Breast epithelium (tissue), 4 donors: ENCODE data around the gene BNIP3. TPM values are rescaled to one million over a fixed set of nuclear protein-coding genes. Genes with fewer than 3 reads are reported as not detected.

ENCODE experiments used
- DNase-seq, 2 donors: peaks; one replicate each; pipeline ENCODE4 v3.0.0-alpha.2; 2019; ENCODE audit warnings: low spot score in 2 of 2
- H3K27ac ChIP-seq, 2 donors: fragments of 200-600 bp; sonication (generic) in 1 of 2; one replicate each; pipeline ENCODE4 v1.5.1; 2016 to 2019; ENCODE audit warnings: mild to moderate bottlenecking in 1 of 2
- H3K27me3 ChIP-seq, 2 donors: fragments of 200-600 bp; sonication (generic) in 1 of 2; one replicate each; pipeline versions ENCODE4 v1.5.1 to v1.6.0; 2017 to 2019; ENCODE audit warnings: control low read depth in 1 of 2, mild to moderate bottlenecking in 1 of 2
- H3K36me3 ChIP-seq: fragments of 200-600 bp; one replicate; pipeline ENCODE4 v1.5.1; 2019
- H3K4me1 ChIP-seq, 2 donors: fragments of 200-600 bp; sonication (generic); one replicate each; pipeline ENCODE4 v1.5.1; 2016 to 2019; ENCODE audit warnings: control low read depth in 1 of 2
- H3K4me3 ChIP-seq, 3 donors: fragments of 200-600 bp; sonication (generic); 1 replicate in 2 of 3; 2 replicates in 1 of 3; pipeline ENCODE4 v1.5.1; 2016 to 2019; ENCODE audit warnings: mild to moderate bottlenecking in 3 of 3, moderate library complexity in 2 of 3
- H3K9me3 ChIP-seq, 2 donors: fragments of 200-600 bp; sonication (generic) in 1 of 2; one replicate each; pipeline ENCODE4 v1.5.1; 2016 to 2019; ENCODE audit warnings: control low read depth in 1 of 2
- POLR2A ChIP-seq: fragments of 450-650 bp; IDR thresholded peaks from one replicate; pipeline ENCODE4 v1.6.1; 2016; ENCODE audit warnings: antibody characterized with exemption, mild to moderate bottlenecking, moderate library complexity
- POLR2AphosphoS5 ChIP-seq, 3 donors: sonication (generic); formaldehyde crosslinking; IDR thresholded peaks; one replicate each; pipeline ENCODE4 v1.6.1; 2017; ENCODE audit warnings: antibody characterized with exemption in 3 of 3
- intact Hi-C: fragments of 100-400 bp; cut with DNase I; formaldehyde crosslinking; loops from one replicate; pipeline ENCODE4 v1.15.1; 2023; ENCODE audit warnings: low total_unique reads
- total RNA-seq, 3 donors: library from RNA; depleted of rRNA; stranded (reverse); fragments of >200 nt; gene quantifications; one replicate each; pipeline ENCODE4 v1.1.0, GENCODE V29; 2016
- TF ChIP-seq, protein P1 (sequence below), 3 donors: fragments of 450-650 bp; IDR thresholded peaks; one replicate each; pipeline ENCODE4 v1.5.1; 2016 to 2017; ENCODE audit warnings: antibody characterized with exemption in 3 of 3, mild to moderate bottlenecking in 3 of 3, moderate library complexity in 3 of 3

The BNIP3 gene
- total RNA-seq, 3 donors from 2014 or later, result 81.9 to 235 (median 107) TPM

- DNase-seq, result peak in 1 of 2 donors; percentile 42
- no peaks in the 10 kb centered on the region for H3K27me3 ChIP-seq
- no peak overlapping the region for H3K4me3 ChIP-seq
- no peaks in the 10 kb centered on the region for H3K4me1 ChIP-seq
- intact Hi-C loops, result no loop called here
- H3K9me3 ChIP-seq, result no peaks in the 10 kb centered on the region
- TF ChIP-seq POLR2AphosphoS5 (IDR thresholded peaks at IDR 0.05) (no peak), POLR2A (no peak)
- TF ChIP-seq, protein P1, sequence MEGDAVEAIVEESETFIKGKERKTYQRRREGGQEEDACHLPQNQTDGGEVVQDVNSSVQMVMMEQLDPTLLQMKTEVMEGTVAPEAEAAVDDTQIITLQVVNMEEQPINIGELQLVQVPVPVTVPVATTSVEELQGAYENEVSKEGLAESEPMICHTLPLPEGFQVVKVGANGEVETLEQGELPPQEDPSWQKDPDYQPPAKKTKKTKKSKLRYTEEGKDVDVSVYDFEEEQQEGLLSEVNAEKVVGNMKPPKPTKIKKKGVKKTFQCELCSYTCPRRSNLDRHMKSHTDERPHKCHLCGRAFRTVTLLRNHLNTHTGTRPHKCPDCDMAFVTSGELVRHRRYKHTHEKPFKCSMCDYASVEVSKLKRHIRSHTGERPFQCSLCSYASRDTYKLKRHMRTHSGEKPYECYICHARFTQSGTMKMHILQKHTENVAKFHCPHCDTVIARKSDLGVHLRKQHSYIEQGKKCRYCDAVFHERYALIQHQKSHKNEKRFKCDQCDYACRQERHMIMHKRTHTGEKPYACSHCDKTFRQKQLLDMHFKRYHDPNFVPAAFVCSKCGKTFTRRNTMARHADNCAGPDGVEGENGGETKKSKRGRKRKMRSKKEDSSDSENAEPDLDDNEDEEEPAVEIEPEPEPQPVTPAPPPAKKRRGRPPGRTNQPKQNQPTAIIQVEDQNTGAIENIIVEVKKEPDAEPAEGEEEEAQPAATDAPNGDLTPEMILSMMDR (IDR thresholded peaks at IDR 0.05), result no peak
- H3K27ac ChIP-seq, result no peak overlapping the region
- H3K36me3 ChIP-seq, result peaks cover 8% of the 10 kb centered on the region
Observed at GRCh38 chr10:131974034-131974817, 7.5 kb downstream of the BNIP3 start.

GRCh38 chr10:131973160-131973951 is 8.4 kb downstream of the BNIP3 start:
- intact Hi-C loops, result no loop called here
- peak overlapping the region in 1 of 3 donors; percentile 1 for H3K4me3 ChIP-seq
- peaks cover 8% of the 10 kb centered on the region for H3K36me3 ChIP-seq
- TF ChIP-seq, protein P1 (IDR thresholded peaks at IDR 0.05), result no peak
- TF ChIP-seq POLR2AphosphoS5 (IDR thresholded peaks at IDR 0.05), result no peak
- no peak for TF ChIP-seq POLR2A
- no peaks in the 10 kb centered on the region for H3K27me3 ChIP-seq
- DNase-seq, result peak in 1 of 2 donors; percentile 20
- no peaks in the 10 kb centered on the region for H3K4me1 ChIP-seq
- no peaks in the 10 kb centered on the region for H3K9me3 ChIP-seq
- peak overlapping the region in 1 of 2 donors; percentile 1 for H3K27ac ChIP-seq

DNA sequence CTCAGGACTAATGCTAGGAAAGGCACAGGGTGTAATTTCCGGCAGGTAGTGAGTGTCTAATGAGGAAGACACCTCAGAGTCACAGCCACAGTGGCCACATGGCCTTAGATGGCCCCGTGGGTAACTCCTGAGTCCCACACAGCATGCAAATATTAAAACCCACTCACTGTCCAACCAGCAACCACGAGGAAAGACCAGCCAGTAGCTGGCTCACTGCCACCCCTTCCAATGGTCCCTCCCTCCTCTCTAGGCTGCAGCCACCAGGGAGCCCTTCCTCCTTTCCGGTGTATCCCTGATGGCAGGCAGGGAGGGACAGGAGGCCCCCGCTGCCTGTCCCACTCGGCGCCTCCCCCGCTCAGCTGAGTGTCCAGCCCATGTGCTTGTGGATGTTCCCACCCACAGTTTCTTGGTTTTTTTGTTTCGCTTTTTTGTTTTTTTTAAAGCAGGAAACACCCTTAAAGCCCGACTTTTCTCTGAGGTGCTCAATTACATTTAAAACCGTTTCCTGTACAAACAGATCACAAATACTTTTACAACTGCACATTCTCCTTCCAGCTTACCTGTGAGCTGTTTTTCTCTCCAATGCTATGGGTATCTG is 9.2 kb downstream of the BNIP3 start:
- TF ChIP-seq POLR2AphosphoS5 (IDR thresholded peaks at IDR 0.05) (no peak), POLR2A (no peak)
- TF ChIP-seq, protein P1 (IDR thresholded peaks at IDR 0.05), result no peak
- Histone ChIP-seq H3K4me1 (no peaks in the 10 kb centered on the region), H3K36me3 (peaks cover 8% of the 10 kb centered on the region), H3K4me3 (peak overlapping the region in 1 of 3 donors; percentile 1), H3K27me3 (no peaks in the 10 kb centered on the region), H3K9me3 (no peaks in the 10 kb centered on the region), H3K27ac (peak overlapping the region in 1 of 2 donors; percentile 20)
- intact Hi-C loops, result no loop called here
- peak in 1 of 2 donors; percentile 53 for DNase-seq

DNA sequence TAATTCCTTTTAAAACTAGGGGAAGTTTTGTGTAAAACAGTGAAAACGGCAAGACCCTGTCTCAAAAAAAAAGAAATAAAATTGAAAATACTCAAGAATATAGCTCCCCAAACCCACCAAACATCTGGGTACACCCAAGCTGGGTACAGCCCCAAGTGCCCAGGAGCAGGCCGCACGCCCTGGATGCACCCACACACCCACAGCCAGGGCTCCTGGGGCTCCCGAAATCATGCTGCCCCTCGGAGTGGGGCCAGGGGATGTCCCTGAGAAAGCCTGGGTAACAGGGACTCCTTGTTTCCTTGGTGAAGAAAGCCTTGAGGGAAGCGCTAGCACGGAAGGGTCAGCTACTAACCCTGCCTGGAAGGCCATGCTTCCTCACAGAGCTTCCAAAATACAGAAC is 10.1 kb downstream of the BNIP3 start:
- no peaks in the 10 kb centered on the region for H3K27me3 ChIP-seq
- H3K36me3 ChIP-seq, result peaks cover 8% of the 10 kb centered on the region
- H3K27ac ChIP-seq, result no peak overlapping the region
- H3K9me3 ChIP-seq, result no peaks in the 10 kb centered on the region
- no peak overlapping the region for H3K4me3 ChIP-seq
- no peaks in the 10 kb centered on the region for H3K4me1 ChIP-seq
- intact Hi-C loops, result no loop called here
- peak in 1 of 2 donors; percentile 28 for DNase-seq
- TF ChIP-seq POLR2AphosphoS5 (IDR thresholded peaks at IDR 0.05), result no peak
- TF ChIP-seq POLR2A, result no peak
- TF ChIP-seq, protein P1 (IDR thresholded peaks at IDR 0.05), result no peak
